HG02885 (cell line): ENCODE data around the gene NDUFB7.
A peak's percentile ranks its signal among the peaks of the same experiment; 100 is the strongest.
"Not testable (repeated sequence)": the region's sequence is repeated elsewhere in the genome, so short reads cannot be mapped to it uniquely, and the experiment has no call there.

Source experiments
- ATAC-seq: cut with Tn5 transposase; IDR thresholded peaks from one replicate; pipeline ENCODE4 v1.9.1; 2021; ENCODE audit warnings: mild to moderate bottlenecking; ENCODE audit not compliant: unreplicated experiment, poor library complexity

Gene NDUFB7

GRCh38 chr19:14571695-14572490 lies at the start of gene NDUFB7:
Gene NDUFB7, minus strand, starts transcription at chr19:14572066. Its CDS starts 66 bp downstream, at chr19:14572000.
- peak; percentile 82 for ATAC-seq

- ATAC-seq, result no peak
Measured at GRCh38 chr19:14619404-14619803, 47.5 kb upstream of the NDUFB7 start.

- no peak for ATAC-seq
Measured at GRCh38 chr19:14616407-14616806, 44.5 kb upstream of the NDUFB7 start.

GRCh38 chr19:14615623-14616022 lies 43.8 kb upstream of the NDUFB7 start:
- no peak for ATAC-seq

- ATAC-seq, result no peak
Measured at GRCh38 chr19:14614099-14614412, 42.2 kb upstream of the NDUFB7 start.

GRCh38 chr19:14613399-14614098 lies 41.7 kb upstream of the NDUFB7 start:
- ATAC-seq, result not testable (repeated sequence)

- no peak for ATAC-seq
Measured at GRCh38 chr19:14612657-14613056, 40.8 kb upstream of the NDUFB7 start.

GRCh38 chr19:14612242-14612641 lies 40.4 kb upstream of the NDUFB7 start:
- not testable (repeated sequence) for ATAC-seq

- ATAC-seq, result no peak
Measured at GRCh38 chr19:14611051-14611450, 39.2 kb upstream of the NDUFB7 start.

GRCh38 chr19:14606627-14607026 lies 34.8 kb upstream of the NDUFB7 start:
- ATAC-seq, result no peak

- ATAC-seq, result peak; percentile 62
Measured at GRCh38 chr19:14603990-14604387, 32.1 kb upstream of the NDUFB7 start.

- ATAC-seq, result no peak
Measured at GRCh38 chr19:14599548-14600147, 27.8 kb upstream of the NDUFB7 start.

GRCh38 chr19:14595558-14595957 lies 23.7 kb upstream of the NDUFB7 start:
- ATAC-seq, result no peak

GRCh38 chr19:14589433-14589832 lies 17.6 kb upstream of the NDUFB7 start:
- not testable (repeated sequence) for ATAC-seq

- peak; percentile 68 for ATAC-seq
Measured at GRCh38 chr19:14585187-14585586, 13.3 kb upstream of the NDUFB7 start.

GRCh38 chr19:14584372-14584771 lies 12.5 kb upstream of the NDUFB7 start:
- ATAC-seq, result not testable (repeated sequence)

- no peak for ATAC-seq
Measured at GRCh38 chr19:14582894-14583340, 11.1 kb upstream of the NDUFB7 start, which contains the start of gene CLEC17A. Gene CLEC17A, plus strand, starts transcription at chr19:14583084. Its CDS starts 77 bp downstream, at chr19:14583161.

- ATAC-seq, result no peak
Measured at GRCh38 chr19:14580623-14581237, 8.9 kb upstream of the NDUFB7 start.

- ATAC-seq, result no peak
Measured at GRCh38 chr19:14577885-14578427, 6.1 kb upstream of the NDUFB7 start.

- no peak for ATAC-seq
Measured at GRCh38 chr19:14577264-14577663, 5.4 kb upstream of the NDUFB7 start.
